Fibroblast of the aortic adventitia (primary cell): ENCODE measurements around the gene ZSCAN16. TPM values are rescaled to one million over a fixed set of nuclear protein-coding genes. Genes with fewer than 3 reads are reported as not detected.

ENCODE experiments used
- DNase-seq: peaks from one replicate; pipeline ENCODE4 v3.0.0-alpha.2; 2010; ENCODE audit warnings: low read depth
- H3K4me3 ChIP-seq: 2 replicates; pipeline ENCODE4 v1.5.1; 2011; ENCODE audit warnings: low read depth, mild to moderate bottlenecking, control low read depth, low read length, moderate library complexity
- CTCF ChIP-seq: IDR thresholded peaks from 2 replicates; pipeline ENCODE4 v1.5.1; 2011; ENCODE audit warnings: mild to moderate bottlenecking, low read length, control low read depth, inconsistent platforms; ENCODE audit not compliant: insufficient read depth
- total RNA-seq: library from RNA; depleted of rRNA; stranded (reverse); fragments of >200 nt; gene quantifications from 2 replicates; pipeline ENCODE4 v1.2.3, GENCODE V29; 2012; ENCODE audit warnings: low replicate concordance

The ZSCAN16 gene
- total RNA-seq, 1 donor, result 4.2 TPM

GRCh38 chr6:28140616-28141015 is 16.2 kb downstream of the ZSCAN16 start:
- H3K4me3 ChIP-seq, result no peak overlapping the region
- no peak for TF ChIP-seq CTCF
- DNase-seq, result no peak

GRCh38 chr6:28141500-28142329 is 17.3 kb downstream of the ZSCAN16 start, which contains the start of gene ZKSCAN8:
Gene ZKSCAN8, plus strand, starts transcription at chr6:28141883. Its CDS starts 6,525 bp downstream, at chr6:28148408.
- peak; percentile 89 for DNase-seq
- peak within 1 kb of the TSS; percentile 98 for H3K4me3 ChIP-seq
- no peak for TF ChIP-seq CTCF

GRCh38 chr6:28142446-28142845 is 18.0 kb downstream of the ZSCAN16 start:
- H3K4me3 ChIP-seq, result peak overlapping the region; percentile 98
- no peak for TF ChIP-seq CTCF
- DNase-seq, result peak; percentile 38

- no peak for TF ChIP-seq CTCF
- no peak for DNase-seq
- no peak overlapping the region for H3K4me3 ChIP-seq
These were observed 20.8 kb downstream of the ZSCAN16 start for GRCh38 chr6:28145231-28145630.

GRCh38 chr6:28152531-28152930 is 28.1 kb downstream of the ZSCAN16 start:
- no peak for TF ChIP-seq CTCF
- no peak for DNase-seq
- no peak overlapping the region for H3K4me3 ChIP-seq

GRCh38 chr6:28153546-28153945 is 29.1 kb downstream of the ZSCAN16 start:
- H3K4me3 ChIP-seq, result no peak overlapping the region
- no peak for TF ChIP-seq CTCF
- no peak for DNase-seq

GRCh38 chr6:28154357-28154756 is 29.9 kb downstream of the ZSCAN16 start:
- no peak for DNase-seq
- no peak overlapping the region for H3K4me3 ChIP-seq
- no peak for TF ChIP-seq CTCF
